HCT116 (cell line): ENCODE data around the gene CDH9.

Experiments
- ATF3 ChIP-seq: IDR thresholded peaks from 2 replicates; pipeline ENCODE4 v1.6.1; 2012
- CEBPB ChIP-seq: IDR thresholded peaks from 2 replicates; pipeline ENCODE4 v1.6.1; 2012; ENCODE audit warnings: low read depth
- CTCF ChIP-seq, 3 experiments: fragments of 200-600 bp in 1 of 3; sonication (generic) in 1 of 3; IDR thresholded peaks in 2 of 3; conservative IDR thresholded peaks in 1 of 3; 2 replicates each; pipeline ENCODE4 v1.5.1; 2012 to 2017; ENCODE audit warnings: low read depth in 2 of 3, low read length in 2 of 3, antibody characterized with exemption in 1 of 3, borderline replicate concordance in 1 of 3, control low read depth in 1 of 3, mild to moderate bottlenecking in 1 of 3, mixed read lengths in 1 of 3, mixed run types in 1 of 3, moderate library complexity in 1 of 3; ENCODE audit not compliant: insufficient read depth in 1 of 3
- ELF1 ChIP-seq: IDR thresholded peaks from 2 replicates; pipeline ENCODE4 v1.6.1; 2012; ENCODE audit warnings: low read depth, borderline replicate concordance
- EZH2 ChIP-seq: fragments of 200-600 bp; sonication (generic); IDR thresholded peaks from 2 replicates; pipeline ENCODE4 v1.6.1; 2017; ENCODE audit warnings: antibody characterized with exemption, mixed run types
- EZH2phosphoT487 ChIP-seq: fragments of 200-600 bp; IDR thresholded peaks from 2 replicates; pipeline ENCODE4 v1.6.1; 2018; ENCODE audit warnings: antibody characterized with exemption, borderline replicate concordance
- FOSL1 ChIP-seq: IDR thresholded peaks from 2 replicates; pipeline ENCODE4 v1.6.1; 2012; ENCODE audit warnings: low read depth
- POLR2A ChIP-seq: IDR thresholded peaks from 2 replicates; pipeline ENCODE4 v1.7.0; 2011; ENCODE audit warnings: borderline replicate concordance; ENCODE audit not compliant: insufficient read depth, insufficient read length; ENCODE audit errors: extremely low read depth
- POLR2AphosphoS5 ChIP-seq: IDR thresholded peaks from 2 replicates; pipeline ENCODE4 v1.6.1; 2011; ENCODE audit warnings: mild to moderate bottlenecking, low read depth, low read length, moderate library complexity
- RAD21 ChIP-seq: IDR thresholded peaks from 2 replicates; pipeline ENCODE4 v1.6.1; 2012; ENCODE audit warnings: low read depth, mild to moderate bottlenecking
- REST ChIP-seq: IDR thresholded peaks from 2 replicates; pipeline ENCODE4 v1.6.1; 2012; ENCODE audit warnings: low read depth
- SP1 ChIP-seq: IDR thresholded peaks from 2 replicates; pipeline ENCODE4 v1.6.1; 2012; ENCODE audit warnings: low read depth
- TCF7L2 ChIP-seq: IDR thresholded peaks from 2 replicates; pipeline ENCODE4 v1.7.0; 2011; ENCODE audit warnings: borderline replicate concordance, inconsistent platforms; ENCODE audit not compliant: insufficient read depth, insufficient read length; ENCODE audit errors: extremely low read depth

- TF ChIP-seq EZH2 (no peak), CTCF (IDR thresholded peaks at IDR 0.05 in 2 of 3, conservative IDR thresholded peaks at IDR 0.05 in 1 of 3; ENCODE audit: borderline replicate concordance in 1 of 3, insufficient read depth in 1 of 3, low read depth in 2 of 3, low read length in 2 of 3) (no peak), POLR2A (no peak), FOSL1 (no peak), RAD21 (no peak), SP1 (no peak), CEBPB (no peak), ATF3 (no peak), EZH2phosphoT487 (no peak), TCF7L2 (no peak), POLR2AphosphoS5 (no peak), ELF1 (no peak), REST (no peak)
Observed at GRCh38 chr5:27048510-27048909, 10.1 kb upstream of the CDH9 start.
